GM15510 (cell line): Measurements from ENCODE around the gene BCL2.

Source experiments
- POLR2A ChIP-seq: IDR thresholded peaks from 3 replicates; pipeline ENCODE4 v1.6.1; 2011; ENCODE audit warnings: borderline replicate concordance; ENCODE audit not compliant: insufficient read length; ENCODE audit errors: extremely low read depth

BCL2 gene

GRCh38 chr18:63087421-63088230 is 231.9 kb downstream of the BCL2 start:
- no peak for TF ChIP-seq POLR2A

GRCh38 chr18:63085611-63086010 is 234.0 kb downstream of the BCL2 start:
- TF ChIP-seq POLR2A: no peak

GRCh38 chr18:63084219-63084618 is 235.3 kb downstream of the BCL2 start:
- no peak for TF ChIP-seq POLR2A

GRCh38 chr18:63083555-63083954 is 236.0 kb downstream of the BCL2 start:
- TF ChIP-seq POLR2A: no peak

DNA sequence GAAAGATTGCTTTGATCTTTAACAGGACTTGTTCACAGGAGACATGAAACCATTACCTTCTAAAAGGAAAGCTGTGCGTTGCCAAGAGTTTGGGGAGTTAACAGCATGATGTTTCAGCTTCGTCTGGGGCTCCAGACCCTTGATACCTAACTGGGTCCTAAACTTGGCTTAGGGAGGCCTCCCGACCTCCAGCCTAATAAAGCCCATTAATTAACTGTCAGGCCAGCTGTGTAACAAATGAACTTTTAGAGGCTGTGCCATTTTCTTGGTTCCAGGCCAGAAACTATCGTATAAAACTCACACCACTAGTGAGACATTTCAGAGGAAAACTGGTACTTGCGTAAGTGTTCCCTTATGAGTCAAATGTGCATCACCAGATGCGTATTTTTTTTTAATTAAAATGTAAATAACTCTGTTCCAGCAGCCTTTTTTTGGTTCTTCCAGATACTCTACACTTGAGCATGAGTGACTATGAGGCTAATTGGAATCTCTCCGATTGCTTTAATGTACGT is 236.5 kb downstream of the BCL2 start:
- TF ChIP-seq POLR2A: no peak

DNA sequence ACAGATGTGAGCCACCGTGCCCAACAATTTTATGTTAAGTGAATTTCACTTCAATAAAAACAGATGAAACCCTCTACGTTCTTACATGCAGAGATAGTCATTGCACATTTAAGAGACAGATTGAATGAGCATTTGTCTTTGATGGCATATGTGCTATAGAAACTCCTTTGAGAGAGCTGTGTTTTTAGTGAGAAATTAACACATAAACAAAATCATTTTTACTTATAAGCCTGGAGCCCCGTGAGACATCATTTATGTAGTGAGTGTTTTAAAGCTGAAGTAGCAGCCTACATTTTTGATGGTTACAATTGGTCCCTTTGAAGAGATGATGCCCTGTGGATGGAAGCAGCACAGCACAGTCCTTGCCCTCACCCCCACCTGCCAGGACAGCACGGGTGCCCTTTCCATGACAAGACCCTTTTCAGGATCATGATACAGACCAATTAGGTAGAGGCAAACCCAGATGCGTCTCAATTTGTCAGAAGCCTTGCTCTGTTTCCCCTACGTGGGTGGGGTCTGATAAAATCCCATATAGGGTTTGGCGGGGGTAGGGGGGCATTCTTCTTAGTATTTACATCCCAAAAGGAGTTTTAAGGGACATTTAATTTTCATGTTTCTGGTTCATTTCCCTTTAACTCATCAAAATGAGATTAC is 237.1 kb downstream of the BCL2 start:
- no peak for TF ChIP-seq POLR2A

GRCh38 chr18:63079114-63079513 is 240.5 kb downstream of the BCL2 start:
- no peak for TF ChIP-seq POLR2A

DNA sequence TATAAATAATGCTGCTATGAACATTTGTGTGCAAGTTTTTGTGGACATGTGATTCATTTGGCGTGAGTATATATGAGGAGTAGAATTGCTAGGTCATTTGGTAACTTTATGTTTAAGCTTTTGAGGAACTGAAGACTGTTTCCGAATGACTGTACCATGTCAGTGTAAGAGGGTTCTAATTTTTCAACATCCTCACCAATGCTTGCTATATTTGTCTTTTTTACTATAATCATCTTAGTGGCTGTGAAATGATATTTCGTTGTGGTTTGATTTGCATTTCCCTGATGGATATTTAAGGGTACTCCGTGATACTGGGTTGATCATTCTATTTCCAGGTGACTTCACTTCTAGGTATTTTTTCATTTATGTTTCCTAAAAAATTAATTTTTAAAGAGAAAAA is 241.1 kb downstream of the BCL2 start:
- TF ChIP-seq POLR2A: no peak

DNA sequence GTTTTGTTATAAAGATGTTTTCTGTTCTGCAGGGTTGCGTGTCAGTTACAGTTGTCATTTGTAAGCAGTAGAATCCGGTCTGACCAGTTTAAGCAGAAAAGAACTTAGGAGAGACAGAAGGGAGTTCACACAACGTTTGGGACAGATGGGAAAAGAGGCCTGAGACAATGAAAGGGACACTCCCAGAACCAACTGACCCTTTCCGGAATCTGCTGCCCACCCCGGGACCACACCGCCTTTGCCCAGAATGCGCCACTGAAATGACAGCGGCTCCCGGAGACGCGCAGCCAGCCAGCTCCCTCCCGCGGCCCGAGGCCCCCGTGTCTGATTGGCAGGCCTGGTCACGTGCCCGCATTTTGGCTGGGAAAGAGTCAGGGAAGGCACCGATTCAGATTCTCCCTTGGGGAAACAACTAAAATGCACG is 244.6 kb downstream of the BCL2 start:
- TF ChIP-seq POLR2A: no peak

- no peak for TF ChIP-seq POLR2A
Observed at GRCh38 chr18:63073481-63073880, 246.1 kb downstream of the BCL2 start.
